HepG2 (cell line): ENCODE results near the gene TEC. TPM values are rescaled to one million over a fixed set of nuclear protein-coding genes. Genes with fewer than 3 reads are reported as not detected.
A peak's percentile ranks its signal among the peaks of the same experiment; 100 is the strongest.
"Not testable (repeated sequence)": the region's sequence is repeated elsewhere in the genome, so short reads cannot be mapped to it uniquely, and the experiment has no call there.

ENCODE experiments used
- ATAC-seq: fragments of 200-7000 bp; cut with Tn5 transposase; 3 replicates; pipeline ENCODE4 v1.9.1; 2020; ENCODE audit warnings: mild to moderate bottlenecking, moderate library complexity
- BruUV-seq: library from RNA; stranded (reverse); fragments of 400-500 nt; replicated peaks from 2 replicates; lab custom pipeline; 2021; lab: Mats Ljungman, UMichigan
- CTCF ChIA-PET: fragments of 300-600 bp; formaldehyde crosslinking; extraction: SDS; loops from one replicate; lab custom pipeline; 2021; ENCODE audit warnings: low total read pairs, inconsistent platforms, low intra/inter-chr PET ratio; lab: Yijun Ruan, JAX
- POLR2A ChIA-PET: fragments of 350-600 bp; sonication (Branson Sonifier 250); formaldehyde crosslinking; loops from one replicate; lab custom pipeline; 2020; ENCODE audit warnings: antibody characterized with exemption, inconsistent platforms; lab: Yijun Ruan, JAX
- DNase-seq: peaks from one replicate; pipeline ENCODE4 v3.0.0-alpha.2; 2015; ENCODE audit warnings: low spot score
- FAIRE-seq: peaks from 3 replicates; lab custom pipeline; 2011; peaks lifted over from hg19 to GRCh38; lab: Jason Lieb, UNC
- H2AFZ ChIP-seq: one replicate; pipeline ENCODE4 v1.6.1; 2011; ENCODE audit warnings: low read length, inconsistent platforms
- H3K27ac ChIP-seq: fragments of 300-600 bp; 3 replicates; pipeline ENCODE4 v1.8.0; 2011; ENCODE audit warnings: mixed run types, mild to moderate bottlenecking, mixed read lengths, low read length, inconsistent platforms; ENCODE audit not compliant: insufficient read depth; ENCODE audit errors: extremely low read length
- H3K27me3 ChIP-seq, 2 experiments: fragments of 200-600 bp in 1 of 2; 2 replicates in 1 of 2; 3 replicates in 1 of 2; pipeline versions ENCODE4 v1.6.0 to v1.8.0; 2011; ENCODE audit warnings: low read length in 2 of 2, mild to moderate bottlenecking in 2 of 2, moderate library complexity in 2 of 2, inconsistent platforms in 1 of 2; ENCODE audit not compliant: insufficient read depth in 2 of 2, control insufficient read depth in 1 of 2
- H3K36me3 ChIP-seq, 2 experiments: fragments of 200-600 bp in 1 of 2; replicated peaks in 1 of 2; 2 replicates in 1 of 2; 3 replicates in 1 of 2; pipeline versions ENCODE4 v1.5.1 to v1.8.0; 2011; ENCODE audit warnings: low read length in 2 of 2, inconsistent platforms in 1 of 2; ENCODE audit not compliant: insufficient read depth in 2 of 2, control insufficient read depth in 1 of 2
- H3K4me1 ChIP-seq: 2 replicates; pipeline ENCODE4 v1.5.1; 2012; ENCODE audit warnings: low read length, inconsistent platforms; ENCODE audit not compliant: insufficient read depth
- H3K4me2 ChIP-seq: 2 replicates; pipeline ENCODE4 v1.6.0; 2011; ENCODE audit warnings: low read depth, low read length, inconsistent platforms
- H3K4me3 ChIP-seq, 3 experiments: fragments of 200-600 bp in 1 of 3; sonication (generic), shearing (Covaris generic) in 1 of 3; replicated peaks in 1 of 3; 2 replicates each; pipeline ENCODE4 v1.5.1; 2011 to 2016; ENCODE audit warnings: low read length in 3 of 3, inconsistent platforms in 2 of 3, low read depth in 2 of 3, mild to moderate bottlenecking in 2 of 3, control low read depth in 1 of 3, mixed read lengths in 1 of 3; ENCODE audit not compliant: insufficient read depth in 1 of 3
- H3K79me2 ChIP-seq: one replicate; pipeline ENCODE4 v1.6.1; 2011; ENCODE audit warnings: low read length, inconsistent platforms; ENCODE audit not compliant: insufficient read depth
- H3K9ac ChIP-seq: 2 replicates; pipeline ENCODE4 v1.6.0; 2011; ENCODE audit warnings: mild to moderate bottlenecking, low read depth, low read length, inconsistent platforms; ENCODE audit not compliant: insufficient read depth
- H3K9me3 ChIP-seq: 2 replicates; pipeline ENCODE4 v1.5.1; 2012; ENCODE audit warnings: mild to moderate bottlenecking, low read length
- H4K20me1 ChIP-seq: 2 replicates; pipeline ENCODE4 v1.6.0; 2011; ENCODE audit warnings: inconsistent platforms, mild to moderate bottlenecking, low read length, moderate library complexity; ENCODE audit not compliant: insufficient read depth
- CTCF ChIP-seq: sonication (generic); formaldehyde crosslinking; IDR thresholded peaks from 2 replicates; pipeline ENCODE4 v1.5.0; 2020; ENCODE audit warnings: mild to moderate bottlenecking, missing genetic modification reagents, moderate library complexity
- STAG1 ChIP-seq: sonication (generic); formaldehyde crosslinking; IDR thresholded peaks from 2 replicates; pipeline ENCODE4 v1.4.0; 2020; ENCODE audit warnings: missing genetic modification reagents
- ZBTB46 ChIP-seq: sonication (generic); formaldehyde crosslinking; IDR thresholded peaks from 2 replicates; pipeline ENCODE4 v1.4.0; 2020; ENCODE audit warnings: mild to moderate bottlenecking, missing genetic modification reagents, borderline replicate concordance
- ZKSCAN1 ChIP-seq: fragments of 150-350 bp; IDR thresholded peaks from 2 replicates; pipeline ENCODE4 v1.6.1; 2014; ENCODE audit warnings: low read length
- WGBS: methylation state at CpG from one replicate; pipeline ENCODE4 v1.1.6; 2017; ENCODE audit warnings: low lambda C conversion rate; 5-methylcytosine and 5-hydroxymethylcytosine counted together
- in situ Hi-C: cut with HindIII; loops from 2 replicates; pipeline ENCODE4 v1.10.0; 2017; ENCODE audit warnings: low pct_unique_long_range_greater_than_20kb; ENCODE audit not compliant: extremely low pct_ligation_motif_present
- intact Hi-C: fragments of 100-400 bp; cut with micrococcal nuclease; formaldehyde crosslinking; loops from one replicate; pipeline ENCODE4 v1.10.0; 2022; ENCODE audit not compliant: unreplicated experiment
- polyA plus RNA-seq, 8 experiments: library from polyadenylated mRNA; depleted of rRNA in 3 of 8; stranded (reverse) in 7 of 8; unstranded in 1 of 8; fragments of >200 nt; fragmentation: Illumina TruSeq in 4 of 8; extraction: Trizol in 4 of 8; gene quantifications; 2 replicates each; pipeline versions ENCODE4 v1.2.1 to v1.2.3, GENCODE V29; 2011 to 2016; ENCODE audit warnings: low read depth in 4 of 8, missing spikeins in 1 of 8, mixed read lengths in 1 of 8; ENCODE audit not compliant: insufficient read depth in 1 of 8
- total RNA-seq, 5 experiments: library from RNA; depleted of rRNA; stranded (reverse); fragments of >200 nt; fragmentation: Illumina TruSeq; extraction: Trizol; gene quantifications; 2 replicates each; pipeline ENCODE4 v1.2.3, GENCODE V29; 2016; ENCODE audit warnings: low read depth in 1 of 5

Gene TEC
- total and polyA plus RNA-seq, 2 of the 13 experiments (the other 11 are each of a cell fraction or from before 2014, with no cell fraction given): 0.05 to 0.20 TPM

DNA sequence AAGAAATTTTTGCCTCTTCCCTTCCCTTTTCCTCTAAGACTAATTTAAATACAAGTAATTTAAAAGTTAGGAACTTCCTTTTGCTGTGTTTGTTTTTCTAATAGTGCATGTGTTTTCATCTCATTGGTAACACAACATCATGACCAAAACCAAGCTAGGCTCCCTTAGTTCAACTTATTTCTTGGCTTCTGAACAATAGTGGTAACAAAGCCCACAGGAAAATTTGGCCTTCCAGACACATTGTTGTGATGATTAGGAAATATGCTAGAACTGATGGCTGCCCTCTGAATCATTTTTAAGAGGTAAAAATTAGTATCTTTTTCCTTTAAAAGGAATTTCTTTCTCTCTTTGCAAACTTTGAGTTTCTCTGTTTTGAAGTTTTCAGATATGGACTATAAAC, 25.5 kb upstream of the TEC start (continued):
- TF ChIP-seq ZBTB46 (CRISPR knock-in tag): no peak

DNA sequence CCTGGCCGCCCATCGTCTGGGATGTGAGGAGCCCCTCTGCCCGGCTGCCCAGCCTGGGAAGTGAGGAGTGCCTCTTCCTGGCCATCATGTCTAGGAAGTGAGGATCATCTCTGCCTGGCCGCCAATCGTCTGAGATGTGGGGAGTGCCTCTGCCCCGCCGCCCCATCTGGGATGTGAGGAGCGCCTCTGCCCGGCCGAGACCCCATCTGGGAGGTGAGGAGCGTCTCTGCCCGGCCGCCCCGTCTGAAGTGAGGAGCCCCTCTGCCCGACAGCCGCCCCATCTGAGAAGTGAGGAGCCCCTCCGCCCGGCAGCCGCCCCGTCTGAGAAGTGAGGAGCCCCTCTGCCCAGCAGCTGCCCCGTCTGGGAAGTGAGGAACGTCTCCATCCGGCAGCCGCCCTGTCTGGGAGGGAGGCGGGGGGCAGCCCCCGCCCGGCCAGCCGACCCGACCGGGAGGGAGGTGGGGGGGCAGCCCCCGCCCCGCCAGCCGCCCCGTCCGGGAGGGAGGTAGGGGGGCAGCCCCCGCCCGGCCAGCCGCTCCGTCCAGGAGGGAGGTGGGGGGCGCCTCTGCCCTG, 22.7 kb upstream of the TEC start:
- H3K27ac ChIP-seq, H3K4me1 ChIP-seq, BruUV-seq, H3K36me3 ChIP-seq, ATAC-seq, H3K9me3 ChIP-seq, H3K4me2 ChIP-seq, CTCF ChIA-PET, H4K20me1 ChIP-seq, H3K4me3 ChIP-seq, POLR2A ChIA-PET, H2AFZ ChIP-seq, in situ Hi-C loops, intact Hi-C loops, DNase-seq, H3K27me3 ChIP-seq, H3K79me2 ChIP-seq, H3K9ac ChIP-seq, FAIRE-seq: not testable (repeated sequence)
- WGBS: 76% methylated on average over 5 of the region's 40 CpGs

DNA sequence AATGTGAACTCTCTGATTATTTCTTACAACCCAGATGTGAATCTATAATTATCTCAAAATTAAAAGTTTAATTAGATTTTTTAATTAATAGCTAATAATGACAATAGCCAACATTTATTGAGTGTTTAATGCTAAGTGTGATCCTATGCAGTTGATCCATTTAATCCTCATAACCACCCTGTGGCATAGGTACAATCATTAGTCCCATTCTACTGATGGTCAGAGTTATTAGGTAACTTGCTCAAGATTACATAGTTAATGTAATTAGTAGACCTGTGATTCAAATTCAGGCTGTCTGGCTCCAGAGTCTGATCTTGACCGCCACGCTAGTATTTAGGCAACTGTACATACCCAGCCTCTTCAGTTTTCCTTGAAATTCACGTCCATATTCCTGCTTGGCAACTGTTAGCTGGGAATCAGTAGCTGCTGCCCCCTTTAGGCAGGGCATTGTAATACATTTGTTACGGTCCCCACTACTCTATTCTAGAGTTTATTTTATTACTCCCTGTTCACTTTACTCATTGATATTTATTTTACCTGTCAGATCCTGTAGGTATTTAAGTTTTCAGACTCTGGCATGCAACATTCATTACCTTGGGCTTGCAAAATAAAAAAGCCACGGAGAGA, 20.6 kb upstream of the TEC start:
- 9% methylated on average over 5 of the region's 5 CpGs for WGBS
- H3K36me3 ChIP-seq: no peaks in the 10 kb centered on the region
- in situ Hi-C loops: no loop called here
- ChIA-PET POLR2A (no interaction called here), CTCF (interaction anchor here (1.2 kb wide), 2 partner anchors 149 to 162 kb away, joined by 4 read pairs; no protein-coding TSS in a partner anchor)
- no peaks in the 10 kb centered on the region; a peak in 1 of 5 replicates for H3K27me3 ChIP-seq
- H3K4me1 ChIP-seq: no peaks in the 10 kb centered on the region
- H3K79me2 ChIP-seq: no peaks in the 10 kb centered on the region
- H3K4me3 ChIP-seq: no peak overlapping the region
- ATAC-seq: peak; percentile 73
- H3K9me3 ChIP-seq: no peaks in the 10 kb centered on the region
- no peak overlapping the region for H3K9ac ChIP-seq
- intact Hi-C loops: no loop called here
- peak; percentile 48 for TF ChIP-seq STAG1 (CRISPR knock-in tag)
- no peak for TF ChIP-seq ZKSCAN1
- peak; percentile 53 for TF ChIP-seq CTCF (CRISPR knock-in tag)
- peak; percentile 19 for DNase-seq
- H3K27ac ChIP-seq: no peak overlapping the region
- no peak overlapping the region for H3K4me2 ChIP-seq
- H2AFZ ChIP-seq: no peak overlapping the region
- no TSS peak for BruUV-seq
- no peaks in the 10 kb centered on the region for H4K20me1 ChIP-seq
- no peak for FAIRE-seq

DNA sequence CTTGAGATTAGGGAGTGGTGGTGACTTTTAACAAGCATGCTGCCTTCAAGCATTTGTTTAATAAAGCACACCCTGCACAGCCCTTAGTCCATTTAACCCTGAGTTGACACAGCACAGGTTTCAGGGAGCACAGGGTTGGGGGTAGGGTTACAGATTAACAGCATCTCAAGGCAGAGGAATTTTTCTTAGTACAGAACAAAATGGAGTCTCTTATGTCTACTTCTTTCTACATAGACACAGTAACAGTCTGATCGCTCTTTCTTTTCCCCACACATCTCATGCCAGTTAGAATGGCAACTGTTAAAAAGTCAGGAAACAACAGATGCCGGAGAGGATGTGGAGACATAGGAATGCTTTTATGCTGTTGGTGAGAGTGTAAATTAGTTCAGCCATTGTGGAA, 16.4 kb upstream of the TEC start:
- in situ Hi-C loops, H4K20me1 ChIP-seq, H3K27me3 ChIP-seq, ATAC-seq, FAIRE-seq, H3K79me2 ChIP-seq, H3K36me3 ChIP-seq, H2AFZ ChIP-seq, H3K9ac ChIP-seq, H3K9me3 ChIP-seq, CTCF ChIA-PET, DNase-seq, H3K27ac ChIP-seq, H3K4me1 ChIP-seq, H3K4me3 ChIP-seq, intact Hi-C loops, BruUV-seq, H3K4me2 ChIP-seq, POLR2A ChIA-PET: not testable (repeated sequence)
- 79% methylated on average over 2 of the region's 2 CpGs for WGBS
